Activated CD8-positive, alpha-beta T cell treated with anti-CD3 and anti-CD28 coated beads for 36 hours (primary cell): ENCODE results near the gene CTAG1B. TPM values are rescaled to one million over a fixed set of nuclear protein-coding genes. Genes with fewer than 3 reads are reported as not detected.

Experiments
- ATAC-seq: fragments of 200-7000 bp; cut with Tn5 transposase; one replicate; pipeline ENCODE4 v1.10.0; 2021; ENCODE audit warnings: mild to moderate bottlenecking, moderate library complexity
- CTCF ChIA-PET: fragments of 350-600 bp; sonication (Branson Sonifier 250); formaldehyde crosslinking; loops from one replicate; lab custom pipeline; 2021; ENCODE audit warnings: antibody characterized with exemption; lab: Charles Lee
- POLR2A ChIA-PET: fragments of 350-600 bp; sonication (Branson Sonifier 250); formaldehyde crosslinking; loops from one replicate; lab custom pipeline; 2021; ENCODE audit warnings: antibody characterized with exemption; lab: Charles Lee
- DNase-seq: peaks from one replicate; pipeline ENCODE4 v3.0.0-alpha.2; 2020
- H3K27ac Mint-ChIP-seq: one replicate; pipeline ENCODE4 v1.8.0; 2021; ENCODE audit warnings: mild to moderate bottlenecking, mixed read lengths
- H3K27me3 Mint-ChIP-seq: one replicate; pipeline ENCODE4 v1.8.0; 2021; ENCODE audit warnings: mixed read lengths
- H3K36me3 Mint-ChIP-seq: one replicate; pipeline ENCODE4 v1.8.0; 2021; ENCODE audit warnings: low read depth, mixed read lengths
- H3K4me1 Mint-ChIP-seq: one replicate; pipeline ENCODE4 v1.8.0; 2021; ENCODE audit warnings: low read depth, mixed read lengths
- H3K4me3 Mint-ChIP-seq: one replicate; pipeline ENCODE4 v1.8.0; 2021; ENCODE audit warnings: mild to moderate bottlenecking, moderate library complexity, mixed read lengths
- H3K9me3 Mint-ChIP-seq: one replicate; pipeline ENCODE4 v1.8.0; 2021; ENCODE audit warnings: mixed read lengths
- intact Hi-C: fragments of 100-400 bp; cut with micrococcal nuclease; formaldehyde crosslinking; loops from one replicate; pipeline ENCODE4 v1.10.0; 2022
- total RNA-seq, 2 experiments: library from RNA; stranded (reverse); gene quantifications; one replicate each; pipeline ENCODE4 v1.2.3, GENCODE V29; 2021
- TF ChIP-seq, protein P1 (sequence below): fragments of 200-600 bp; IDR thresholded peaks from one replicate; pipeline ENCODE4 v1.8.0; 2022; ENCODE audit warnings: antibody characterized with exemption, mild to moderate bottlenecking

Gene CTAG1B
- total RNA-seq, 2 experiments from 2014 or later: not detected

DNA sequence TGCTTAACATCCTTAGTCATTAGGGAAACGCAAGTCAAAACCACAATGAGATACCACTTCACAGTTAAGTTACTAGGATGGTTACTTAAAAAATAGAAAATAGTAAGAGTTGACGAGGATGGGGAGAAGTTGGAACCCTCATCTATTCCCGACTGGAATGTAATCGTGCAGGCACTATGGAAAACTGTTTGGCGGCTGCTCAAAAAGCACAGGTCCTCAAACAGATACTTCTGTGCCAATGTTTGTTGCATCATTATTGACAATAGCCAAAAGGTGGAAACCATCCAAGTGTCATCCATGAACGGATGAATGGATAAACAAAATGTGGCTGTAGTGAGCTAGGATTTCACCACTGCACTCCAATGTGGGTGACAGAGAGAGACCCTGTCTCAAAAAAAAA lies 11.7 kb downstream of the CTAG1B start:
- Mint-ChIP-seq H3K36me3 (no peaks in the 10 kb centered on the region), H3K27me3 (no peaks in the 10 kb centered on the region), H3K27ac (no peak overlapping the region), H3K4me1 (peaks cover 5% of the 10 kb centered on the region), H3K4me3 (no peak overlapping the region), H3K9me3 (no peaks in the 10 kb centered on the region)
- DNase-seq (no peak), ATAC-seq (no peak)
- TF ChIP-seq, protein P1, sequence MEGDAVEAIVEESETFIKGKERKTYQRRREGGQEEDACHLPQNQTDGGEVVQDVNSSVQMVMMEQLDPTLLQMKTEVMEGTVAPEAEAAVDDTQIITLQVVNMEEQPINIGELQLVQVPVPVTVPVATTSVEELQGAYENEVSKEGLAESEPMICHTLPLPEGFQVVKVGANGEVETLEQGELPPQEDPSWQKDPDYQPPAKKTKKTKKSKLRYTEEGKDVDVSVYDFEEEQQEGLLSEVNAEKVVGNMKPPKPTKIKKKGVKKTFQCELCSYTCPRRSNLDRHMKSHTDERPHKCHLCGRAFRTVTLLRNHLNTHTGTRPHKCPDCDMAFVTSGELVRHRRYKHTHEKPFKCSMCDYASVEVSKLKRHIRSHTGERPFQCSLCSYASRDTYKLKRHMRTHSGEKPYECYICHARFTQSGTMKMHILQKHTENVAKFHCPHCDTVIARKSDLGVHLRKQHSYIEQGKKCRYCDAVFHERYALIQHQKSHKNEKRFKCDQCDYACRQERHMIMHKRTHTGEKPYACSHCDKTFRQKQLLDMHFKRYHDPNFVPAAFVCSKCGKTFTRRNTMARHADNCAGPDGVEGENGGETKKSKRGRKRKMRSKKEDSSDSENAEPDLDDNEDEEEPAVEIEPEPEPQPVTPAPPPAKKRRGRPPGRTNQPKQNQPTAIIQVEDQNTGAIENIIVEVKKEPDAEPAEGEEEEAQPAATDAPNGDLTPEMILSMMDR: no peak
- POLR2A ChIA-PET: no interaction called here
- CTCF ChIA-PET: no interaction called here
- intact Hi-C loops: no loop called here

DNA sequence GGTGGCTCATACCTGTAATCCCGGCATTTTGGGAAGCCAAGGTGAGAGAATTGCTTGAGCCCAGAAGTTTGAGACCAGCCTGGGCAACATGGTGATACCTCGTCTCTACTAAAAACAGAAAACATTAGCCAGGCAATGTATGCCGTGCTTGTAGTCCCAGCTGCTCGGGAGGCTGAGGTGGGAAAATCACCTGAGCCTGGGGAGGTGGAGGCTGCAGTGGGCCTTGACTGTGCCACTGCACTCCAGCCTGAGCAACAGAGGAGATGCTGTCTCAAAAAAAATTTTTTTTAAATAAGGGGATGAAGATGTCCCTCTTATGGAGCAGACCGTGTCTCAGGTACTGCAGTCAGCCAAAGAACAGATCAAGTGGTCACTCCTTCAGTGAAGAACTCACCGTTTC lies 13.5 kb downstream of the CTAG1B start:
- Mint-ChIP-seq H3K4me1 (peaks cover 6% of the 10 kb centered on the region), H3K36me3 (no peaks in the 10 kb centered on the region), H3K4me3 (no peak overlapping the region), H3K9me3 (no peaks in the 10 kb centered on the region), H3K27me3 (no peaks in the 10 kb centered on the region), H3K27ac (no peak overlapping the region)
- intact Hi-C loops: no loop called here
- DNase-seq: no peak
- TF ChIP-seq, protein P1: no peak
- no peak for ATAC-seq
- POLR2A ChIA-PET: interaction anchor here (0.7 kb wide), 1 partner anchor 170 kb away, joined by 3 read pairs; no protein-coding TSS in a partner anchor
- CTCF ChIA-PET: no interaction called here

DNA sequence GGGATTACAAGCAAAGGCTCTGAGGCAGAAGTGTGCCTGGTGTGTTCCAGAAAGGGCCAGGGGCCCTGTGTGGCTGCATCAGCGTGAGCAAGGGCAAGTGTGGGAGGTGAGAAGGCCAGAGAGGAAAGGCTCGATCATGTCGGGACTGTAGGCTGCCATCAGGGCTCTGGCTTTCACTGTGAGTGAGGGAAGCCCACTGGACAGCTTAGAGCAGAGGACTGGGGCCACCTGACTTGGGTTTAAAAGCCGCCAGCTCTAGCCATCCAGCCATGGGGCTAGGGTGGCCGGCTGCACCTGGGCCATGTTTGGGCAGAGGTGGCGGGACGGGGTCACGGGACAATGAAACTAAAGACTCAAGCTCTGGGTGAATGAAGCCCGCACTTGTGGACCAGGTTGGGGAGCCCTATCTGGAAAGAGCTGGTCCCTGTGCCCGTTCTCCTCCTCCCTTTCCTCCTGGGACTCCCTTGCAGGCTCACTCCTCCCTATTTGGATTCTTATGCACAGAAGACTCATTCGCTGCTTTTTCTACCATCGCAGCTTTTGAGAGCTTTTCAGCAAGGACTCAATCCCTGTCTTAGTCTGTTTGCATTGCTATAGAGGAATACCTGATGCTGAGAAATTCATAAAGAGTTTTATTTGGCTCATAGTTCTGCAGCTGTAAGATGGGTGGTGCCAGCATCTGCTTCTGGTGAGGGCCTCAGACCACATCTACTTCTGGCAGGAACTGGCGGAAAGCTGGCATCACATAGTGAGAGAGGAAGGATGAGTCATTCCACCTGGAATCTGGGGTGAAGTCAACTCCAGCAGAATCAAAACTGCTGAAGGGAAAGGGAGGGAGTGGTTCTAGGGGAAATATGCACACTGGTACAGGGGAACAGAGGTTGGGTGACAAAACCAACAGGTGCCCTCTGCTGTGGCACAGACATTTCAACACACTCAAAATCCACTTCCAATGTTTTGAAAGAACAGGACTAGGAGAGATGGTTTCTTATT lies 15.3 kb downstream of the CTAG1B start:
- ChIA-PET POLR2A (no interaction called here), CTCF (no interaction called here)
- Mint-ChIP-seq H3K36me3 (no peaks in the 10 kb centered on the region), H3K27ac (no peak overlapping the region), H3K4me3 (no peak overlapping the region), H3K27me3 (no peaks in the 10 kb centered on the region), H3K9me3 (no peaks in the 10 kb centered on the region), H3K4me1 (peaks cover 16% of the 10 kb centered on the region)
- TF ChIP-seq, protein P1: no peak
- DNase-seq: no peak
- intact Hi-C loops: no loop called here
- ATAC-seq: no peak

DNA sequence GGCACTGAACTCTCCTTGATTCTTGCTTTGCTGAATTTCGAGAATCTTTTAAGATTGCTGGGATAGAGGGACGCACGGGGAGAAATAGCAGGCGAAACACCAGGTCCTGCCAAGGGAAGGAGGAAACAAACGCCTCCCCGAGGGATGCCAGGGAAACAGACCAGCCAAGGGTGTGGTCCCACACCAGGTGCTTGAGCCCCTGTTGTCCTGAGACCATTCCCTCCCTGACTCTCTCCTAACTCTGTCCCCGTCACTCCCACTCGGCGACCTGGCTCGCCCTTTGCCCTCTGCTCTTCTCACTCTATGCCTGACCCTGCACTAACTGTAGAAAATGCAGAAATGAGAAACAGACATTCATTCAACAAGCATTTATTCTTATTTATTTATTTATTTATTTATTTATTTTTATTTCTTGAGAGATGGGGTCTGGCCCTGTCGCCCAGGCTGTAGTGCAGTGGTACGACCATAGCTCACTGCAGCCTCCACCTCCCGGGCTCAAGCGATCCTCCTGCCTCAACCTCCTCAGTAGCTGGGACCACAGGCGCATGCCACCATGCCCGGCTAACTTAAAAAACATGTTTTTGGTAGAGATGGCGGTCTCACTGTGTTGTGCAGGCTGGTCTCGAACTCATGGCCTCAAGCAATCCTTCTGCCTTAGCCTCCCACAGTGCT lies 16.2 kb downstream of the CTAG1B start:
- POLR2A ChIA-PET: no interaction called here
- H3K9me3 Mint-ChIP-seq: no peaks in the 10 kb centered on the region
- H3K36me3 Mint-ChIP-seq: no peaks in the 10 kb centered on the region
- H3K4me3 Mint-ChIP-seq: no peak overlapping the region
- ATAC-seq (no peak), DNase-seq (no peak)
- no peaks in the 10 kb centered on the region for H3K27me3 Mint-ChIP-seq
- intact Hi-C loops: no loop called here
- H3K4me1 Mint-ChIP-seq: peaks cover 16% of the 10 kb centered on the region
- CTCF ChIA-PET: no interaction called here
- TF ChIP-seq, protein P1: no peak
- H3K27ac Mint-ChIP-seq: no peak overlapping the region

DNA sequence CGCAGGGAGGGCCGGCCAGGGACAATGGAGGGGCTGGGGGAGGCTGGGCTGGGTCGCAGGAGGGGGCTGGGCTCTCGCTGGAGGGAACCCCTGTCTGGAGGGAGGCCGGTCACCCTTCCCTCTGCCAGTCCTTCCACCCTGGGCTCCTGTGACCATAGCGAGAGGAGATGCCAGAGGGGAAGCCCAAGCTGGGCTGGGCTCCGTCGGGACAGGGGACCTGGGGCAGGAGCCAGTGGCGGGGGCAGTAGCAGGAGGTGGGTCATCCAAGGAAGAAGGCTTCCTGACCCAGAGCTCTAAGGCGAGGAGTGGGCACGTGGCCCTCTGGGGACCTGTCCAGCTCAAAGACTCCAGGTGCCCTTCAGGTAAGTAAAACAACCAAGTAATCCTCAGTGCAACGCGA lies 16.9 kb downstream of the CTAG1B start:
- Mint-ChIP-seq H3K27me3 (no peaks in the 10 kb centered on the region), H3K4me1 (peaks cover 16% of the 10 kb centered on the region), H3K27ac (no peak overlapping the region), H3K4me3 (no peak overlapping the region), H3K9me3 (no peaks in the 10 kb centered on the region), H3K36me3 (no peaks in the 10 kb centered on the region)
- CTCF ChIA-PET: no interaction called here
- POLR2A ChIA-PET: no interaction called here
- intact Hi-C loops: no loop called here
- no peak for DNase-seq
- no peak for ATAC-seq
- TF ChIP-seq, protein P1: no peak
